HCT116 (cell line): ENCODE measurements around the gene RPS27L. TPM values are rescaled to one million over a fixed set of nuclear protein-coding genes. Genes with fewer than 3 reads are reported as not detected.

ENCODE experiments used
- ATAC-seq: fragments of 200-7000 bp; cut with Tn5 transposase; 2 replicates; pipeline ENCODE4 v1.9.1; 2020; ENCODE audit warnings: mild to moderate bottlenecking, moderate library complexity
- BruUV-seq: library from RNA; stranded (reverse); fragments of 400-500 nt; replicated peaks from 2 replicates; lab custom pipeline; 2021; lab: Mats Ljungman, UMichigan
- CTCF ChIA-PET: fragments of 300-600 bp; sonication (Branson Sonifier 250); formaldehyde crosslinking; loops from one replicate; lab custom pipeline; 2021; ENCODE audit warnings: antibody characterized with exemption; lab: Charles Lee
- POLR2A ChIA-PET: fragments of 300-600, 350-600 bp; sonication (Branson Sonifier 250); formaldehyde crosslinking; loops from one replicate; lab custom pipeline; 2021; ENCODE audit warnings: antibody characterized with exemption; lab: Charles Lee
- RAD21 ChIA-PET, 2 experiments: fragments of 300-600 bp; sonication (Branson Sonifier 250); formaldehyde crosslinking; loops; one replicate each; lab custom pipeline; 2023; ENCODE audit warnings: low total read pairs in 2 of 2; ENCODE audit not compliant: uncharacterized antibody in 2 of 2, unreplicated experiment in 2 of 2, low non-redundant PET in 1 of 2; lab: Charles Lee
- DNase-seq: peaks from one replicate; pipeline ENCODE4 v3.0.0-alpha.2; 2010; ENCODE audit warnings: low read depth, low spot score
- H2AFZ ChIP-seq: fragments of 200-600 bp; shearing (Covaris generic), sonication (generic); 2 replicates; pipeline ENCODE4 v1.6.1; 2017; ENCODE audit warnings: low read depth, mixed run types, mixed read lengths, antibody characterized with exemption, low read length; ENCODE audit not compliant: poor library complexity, severe bottlenecking
- H3K27ac ChIP-seq: 2 replicates; pipeline ENCODE4 v1.5.1; 2012; ENCODE audit warnings: low read depth, low read length
- H3K27me3 ChIP-seq: fragments of 200-600 bp; sonication (generic); 2 replicates; pipeline ENCODE4 v1.6.1; 2016; ENCODE audit warnings: mixed run types, low read length, mixed read lengths; ENCODE audit not compliant: insufficient read depth
- H3K36me3 ChIP-seq, 2 experiments: fragments of 200-500 bp in 1 of 2; fragments of 200-600 bp in 1 of 2; sonication (Bioruptor generic) in 1 of 2; sonication (generic) in 1 of 2; 2 replicates each; pipeline versions ENCODE4 v1.5.1 to v1.6.1; 2014 to 2016; ENCODE audit warnings: low read length in 2 of 2, inconsistent platforms in 1 of 2, mixed read lengths in 1 of 2, mixed run types in 1 of 2; ENCODE audit not compliant: insufficient read depth in 2 of 2, control insufficient read depth in 1 of 2
- H3K4me1 ChIP-seq, 2 experiments: fragments of 200-600 bp in 1 of 2; sonication (generic) in 1 of 2; 2 replicates each; pipeline versions ENCODE4 v1.5.1 to v1.6.1; 2012 to 2017; ENCODE audit warnings: low read length in 2 of 2, inconsistent platforms in 1 of 2, mild to moderate bottlenecking in 1 of 2, mixed read lengths in 1 of 2, mixed run types in 1 of 2, moderate library complexity in 1 of 2; ENCODE audit not compliant: insufficient read depth in 2 of 2, control insufficient read depth in 1 of 2
- H3K4me2 ChIP-seq: fragments of 200-600 bp; sonication (generic); 2 replicates; pipeline ENCODE4 v1.6.1; 2017; ENCODE audit warnings: mixed run types, low read length, mixed read lengths
- H3K4me3 ChIP-seq, 2 experiments: fragments of 200-600 bp in 1 of 2; sonication (generic) in 1 of 2; replicated peaks in 1 of 2; 2 replicates each; pipeline ENCODE4 v1.5.1; 2011 to 2016; ENCODE audit warnings: low read length in 2 of 2, control low read depth in 1 of 2, low read depth in 1 of 2, mild to moderate bottlenecking in 1 of 2, mixed read lengths in 1 of 2, mixed run types in 1 of 2
- H3K79me2 ChIP-seq: fragments of 200-600 bp; sonication (generic); 2 replicates; pipeline ENCODE4 v1.6.1; 2017; ENCODE audit warnings: mild to moderate bottlenecking, mixed run types, low read length, moderate library complexity, mixed read lengths; ENCODE audit not compliant: insufficient read depth
- H3K9ac ChIP-seq: fragments of 200-600 bp; sonication (generic); 2 replicates; pipeline ENCODE4 v1.6.1; 2016; ENCODE audit warnings: low read length, mixed read lengths
- H3K9me2 ChIP-seq: fragments of 200-600 bp; sonication (generic), shearing (Covaris generic); 2 replicates; pipeline ENCODE4 v1.6.1; 2017; ENCODE audit warnings: mixed run types, mild to moderate bottlenecking, moderate library complexity; ENCODE audit not compliant: insufficient read depth
- H3K9me3 ChIP-seq, 2 experiments: fragments of 200-500 bp in 1 of 2; fragments of 200-600 bp in 1 of 2; sonication (Bioruptor generic) in 1 of 2; sonication (generic) in 1 of 2; 2 replicates each; pipeline ENCODE4 v1.6.1; 2014 to 2017; ENCODE audit warnings: low read length in 2 of 2, mixed read lengths in 2 of 2, inconsistent platforms in 1 of 2, low read depth in 1 of 2, mild to moderate bottlenecking in 1 of 2, mixed run types in 1 of 2, moderate library complexity in 1 of 2; ENCODE audit not compliant: control insufficient read depth in 1 of 2, insufficient read depth in 1 of 2
- H4K20me1 ChIP-seq: fragments of 200-600 bp; sonication (generic), shearing (Covaris generic); 2 replicates; pipeline ENCODE4 v1.6.1; 2017; ENCODE audit warnings: mixed run types, mild to moderate bottlenecking, moderate library complexity; ENCODE audit not compliant: insufficient read depth
- EGR1 ChIP-seq: IDR thresholded peaks from 2 replicates; pipeline ENCODE4 v1.6.1; 2012; ENCODE audit warnings: low read depth
- ELF1 ChIP-seq: IDR thresholded peaks from 2 replicates; pipeline ENCODE4 v1.6.1; 2012; ENCODE audit warnings: low read depth, borderline replicate concordance
- EZH2phosphoT487 ChIP-seq: fragments of 200-600 bp; IDR thresholded peaks from 2 replicates; pipeline ENCODE4 v1.6.1; 2018; ENCODE audit warnings: antibody characterized with exemption, borderline replicate concordance
- FOSL1 ChIP-seq: IDR thresholded peaks from 2 replicates; pipeline ENCODE4 v1.6.1; 2012; ENCODE audit warnings: low read depth
- JUND ChIP-seq: IDR thresholded peaks from 2 replicates; pipeline ENCODE4 v1.6.1; 2012
- POLR2A ChIP-seq: IDR thresholded peaks from 2 replicates; pipeline ENCODE4 v1.7.0; 2011; ENCODE audit warnings: borderline replicate concordance; ENCODE audit not compliant: insufficient read depth, insufficient read length; ENCODE audit errors: extremely low read depth
- POLR2AphosphoS5 ChIP-seq: IDR thresholded peaks from 2 replicates; pipeline ENCODE4 v1.6.1; 2011; ENCODE audit warnings: mild to moderate bottlenecking, low read depth, low read length, moderate library complexity
- RAD21 ChIP-seq: IDR thresholded peaks from 2 replicates; pipeline ENCODE4 v1.6.1; 2012; ENCODE audit warnings: low read depth, mild to moderate bottlenecking
- SIN3A ChIP-seq: IDR thresholded peaks from 2 replicates; pipeline ENCODE4 v1.6.1; 2012; ENCODE audit warnings: low read depth
- SP1 ChIP-seq: IDR thresholded peaks from 2 replicates; pipeline ENCODE4 v1.6.1; 2012; ENCODE audit warnings: low read depth
- TCF7L2 ChIP-seq: IDR thresholded peaks from 2 replicates; pipeline ENCODE4 v1.7.0; 2011; ENCODE audit warnings: borderline replicate concordance, inconsistent platforms; ENCODE audit not compliant: insufficient read depth, insufficient read length; ENCODE audit errors: extremely low read depth
- ZBTB33 ChIP-seq: IDR thresholded peaks from 2 replicates; pipeline ENCODE4 v1.6.1; 2011; ENCODE audit warnings: mild to moderate bottlenecking, low read length, moderate library complexity; ENCODE audit not compliant: insufficient replicate concordance; ENCODE audit errors: extremely low read depth
- ZNF274 ChIP-seq: fragments of 200-500 bp; sonication (Bioruptor generic); IDR thresholded peaks from 2 replicates; pipeline ENCODE4 v1.6.1; 2014; ENCODE audit warnings: mild to moderate bottlenecking, low read depth, low read length, inconsistent platforms
- intact Hi-C: fragments of 100-400 bp; cut with micrococcal nuclease; formaldehyde crosslinking; loops from 2 replicates; pipeline ENCODE4 v1.10.0; 2022
- total RNA-seq: library from RNA; stranded (reverse); gene quantifications from one replicate; pipeline ENCODE4 v1.2.1, GENCODE V29; 2021; ENCODE audit not compliant: unreplicated experiment
- TF ChIP-seq, protein P1 (sequence below), 3 experiments: fragments of 200-600 bp in 1 of 3; sonication (generic) in 1 of 3; IDR thresholded peaks in 2 of 3; conservative IDR thresholded peaks in 1 of 3; 2 replicates each; pipeline ENCODE4 v1.5.1; 2012 to 2017; ENCODE audit warnings: low read depth in 2 of 3, low read length in 2 of 3, antibody characterized with exemption in 1 of 3, borderline replicate concordance in 1 of 3, control low read depth in 1 of 3, mild to moderate bottlenecking in 1 of 3, mixed read lengths in 1 of 3, mixed run types in 1 of 3, moderate library complexity in 1 of 3; ENCODE audit not compliant: insufficient read depth in 1 of 3
- TF ChIP-seq, protein P2 (sequence below): IDR thresholded peaks from 2 replicates; pipeline ENCODE4 v1.6.1; 2012; ENCODE audit warnings: low read depth

RPS27L gene
- total RNA-seq, 1 experiment from 2014 or later = 139 TPM

- H3K27me3 ChIP-seq = no peaks in the 10 kb centered on the region
- H3K4me1 ChIP-seq = peaks cover 4 to 16% of the 10 kb centered on the region in 2 experiments; a peak in 3 of 4 replicates
- DNase-seq (no peak), ATAC-seq (no peak)
- H3K9me3 ChIP-seq = no peaks in the 10 kb centered on the region
- H3K27ac ChIP-seq = no peak overlapping the region
- H2AFZ ChIP-seq = no peak overlapping the region
- ChIA-PET CTCF (no interaction called here), RAD21 (no interaction called here), POLR2A (no interaction called here)
- no peaks in the 10 kb centered on the region for H3K79me2 ChIP-seq
- intact Hi-C loops = no loop called here
- BruUV-seq = no TSS peak
- no peaks in the 10 kb centered on the region for H4K20me1 ChIP-seq
- no peak overlapping the region for H3K4me2 ChIP-seq
- H3K9ac ChIP-seq = no peak overlapping the region
- no peaks in the 10 kb centered on the region for H3K9me2 ChIP-seq
- TF ChIP-seq, protein P1, sequence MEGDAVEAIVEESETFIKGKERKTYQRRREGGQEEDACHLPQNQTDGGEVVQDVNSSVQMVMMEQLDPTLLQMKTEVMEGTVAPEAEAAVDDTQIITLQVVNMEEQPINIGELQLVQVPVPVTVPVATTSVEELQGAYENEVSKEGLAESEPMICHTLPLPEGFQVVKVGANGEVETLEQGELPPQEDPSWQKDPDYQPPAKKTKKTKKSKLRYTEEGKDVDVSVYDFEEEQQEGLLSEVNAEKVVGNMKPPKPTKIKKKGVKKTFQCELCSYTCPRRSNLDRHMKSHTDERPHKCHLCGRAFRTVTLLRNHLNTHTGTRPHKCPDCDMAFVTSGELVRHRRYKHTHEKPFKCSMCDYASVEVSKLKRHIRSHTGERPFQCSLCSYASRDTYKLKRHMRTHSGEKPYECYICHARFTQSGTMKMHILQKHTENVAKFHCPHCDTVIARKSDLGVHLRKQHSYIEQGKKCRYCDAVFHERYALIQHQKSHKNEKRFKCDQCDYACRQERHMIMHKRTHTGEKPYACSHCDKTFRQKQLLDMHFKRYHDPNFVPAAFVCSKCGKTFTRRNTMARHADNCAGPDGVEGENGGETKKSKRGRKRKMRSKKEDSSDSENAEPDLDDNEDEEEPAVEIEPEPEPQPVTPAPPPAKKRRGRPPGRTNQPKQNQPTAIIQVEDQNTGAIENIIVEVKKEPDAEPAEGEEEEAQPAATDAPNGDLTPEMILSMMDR (IDR thresholded peaks at IDR 0.05 in 2 of 3, conservative IDR thresholded peaks at IDR 0.05 in 1 of 3; ENCODE audit: borderline replicate concordance in 1 of 3, insufficient read depth in 1 of 3, low read depth in 2 of 3, low read length in 2 of 3) = no peak
- no peak for TF ChIP-seq EZH2phosphoT487
- no peak for TF ChIP-seq ZBTB33
- no peak for TF ChIP-seq POLR2AphosphoS5
- no peak for TF ChIP-seq TCF7L2
- TF ChIP-seq, protein P2, sequence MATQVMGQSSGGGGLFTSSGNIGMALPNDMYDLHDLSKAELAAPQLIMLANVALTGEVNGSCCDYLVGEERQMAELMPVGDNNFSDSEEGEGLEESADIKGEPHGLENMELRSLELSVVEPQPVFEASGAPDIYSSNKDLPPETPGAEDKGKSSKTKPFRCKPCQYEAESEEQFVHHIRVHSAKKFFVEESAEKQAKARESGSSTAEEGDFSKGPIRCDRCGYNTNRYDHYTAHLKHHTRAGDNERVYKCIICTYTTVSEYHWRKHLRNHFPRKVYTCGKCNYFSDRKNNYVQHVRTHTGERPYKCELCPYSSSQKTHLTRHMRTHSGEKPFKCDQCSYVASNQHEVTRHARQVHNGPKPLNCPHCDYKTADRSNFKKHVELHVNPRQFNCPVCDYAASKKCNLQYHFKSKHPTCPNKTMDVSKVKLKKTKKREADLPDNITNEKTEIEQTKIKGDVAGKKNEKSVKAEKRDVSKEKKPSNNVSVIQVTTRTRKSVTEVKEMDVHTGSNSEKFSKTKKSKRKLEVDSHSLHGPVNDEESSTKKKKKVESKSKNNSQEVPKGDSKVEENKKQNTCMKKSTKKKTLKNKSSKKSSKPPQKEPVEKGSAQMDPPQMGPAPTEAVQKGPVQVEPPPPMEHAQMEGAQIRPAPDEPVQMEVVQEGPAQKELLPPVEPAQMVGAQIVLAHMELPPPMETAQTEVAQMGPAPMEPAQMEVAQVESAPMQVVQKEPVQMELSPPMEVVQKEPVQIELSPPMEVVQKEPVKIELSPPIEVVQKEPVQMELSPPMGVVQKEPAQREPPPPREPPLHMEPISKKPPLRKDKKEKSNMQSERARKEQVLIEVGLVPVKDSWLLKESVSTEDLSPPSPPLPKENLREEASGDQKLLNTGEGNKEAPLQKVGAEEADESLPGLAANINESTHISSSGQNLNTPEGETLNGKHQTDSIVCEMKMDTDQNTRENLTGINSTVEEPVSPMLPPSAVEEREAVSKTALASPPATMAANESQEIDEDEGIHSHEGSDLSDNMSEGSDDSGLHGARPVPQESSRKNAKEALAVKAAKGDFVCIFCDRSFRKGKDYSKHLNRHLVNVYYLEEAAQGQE = no peak
- TF ChIP-seq EGR1 = no peak
- TF ChIP-seq RAD21 = no peak
- no peak for TF ChIP-seq SIN3A
- TF ChIP-seq POLR2A = no peak
- TF ChIP-seq FOSL1 = no peak
- TF ChIP-seq ELF1 = no peak
- no peak for TF ChIP-seq ZNF274
- no peak for TF ChIP-seq SP1
- no peak for TF ChIP-seq JUND
- TF ChIP-seq, all 23 proteins: peak for 0
- Histone ChIP-seq H3K4me3 (no peak overlapping the region), H3K36me3 (no peaks in the 10 kb centered on the region)
These were observed 30.4 kb upstream of the RPS27L start for GRCh38 chr15:63187589-63188226.
